K562 (cell line): ENCODE measurements around the gene MARK3. TPM values are rescaled to one million over a fixed set of nuclear protein-coding genes. Genes with fewer than 3 reads are reported as not detected.

Experiments
- ARID4B ChIP-seq: sonication (generic); formaldehyde crosslinking; IDR thresholded peaks from 2 replicates; pipeline ENCODE4 v1.8.0; 2022; ENCODE audit warnings: mild to moderate bottlenecking, missing genetic modification reagents
- ATF1 ChIP-seq, 2 experiments: fragments of 450-650 bp in 1 of 2; IDR thresholded peaks; 2 replicates each; pipeline ENCODE4 v1.6.1; 2016; ENCODE audit warnings: missing compliant biosample characterization in 1 of 2, missing genetic modification characterization in 1 of 2
- CBFA2T3 ChIP-seq: fragments of 450-650 bp; IDR thresholded peaks from 2 replicates; pipeline ENCODE4 v1.6.1; 2017
- EGR1 ChIP-seq: fragments of 450-650 bp; conservative IDR thresholded peaks from 2 replicates; pipeline ENCODE4 v1.6.1; 2017; ENCODE audit warnings: mild to moderate bottlenecking
- EP300 ChIP-seq: IDR thresholded peaks from 2 replicates; pipeline ENCODE4 v1.6.1; 2012; ENCODE audit warnings: low read length, improper control_type of control experiment
- FOXJ2 ChIP-seq: fragments of 200-800 bp; sonication (Bioruptor generic); IDR thresholded peaks from 2 replicates; pipeline ENCODE4 v1.6.1; 2016; ENCODE audit warnings: missing genetic modification characterization, missing compliant biosample characterization
- GATA2 ChIP-seq: sonication (generic); formaldehyde crosslinking; IDR thresholded peaks from 2 replicates; pipeline ENCODE4 v1.4.0; 2020; ENCODE audit warnings: mild to moderate bottlenecking, missing genetic modification reagents
- HDAC3 ChIP-seq: fragments of 450-650 bp; IDR thresholded peaks from 2 replicates; pipeline ENCODE4 v1.6.1; 2018; ENCODE audit warnings: borderline replicate concordance, mild to moderate bottlenecking, moderate library complexity; ENCODE audit not compliant: partially characterized antibody
- KHSRP ChIP-seq: fragments of 450-650 bp; IDR thresholded peaks from 2 replicates; pipeline ENCODE4 v1.6.1; 2017
- MAFG ChIP-seq: fragments of 450-650 bp; conservative IDR thresholded peaks from 2 replicates; pipeline ENCODE4 v1.6.1; 2016; ENCODE audit warnings: missing genetic modification characterization, missing compliant biosample characterization
- SMAD3 ChIP-seq: fragments of 450-650 bp; formaldehyde crosslinking; conservative IDR thresholded peaks from 2 replicates; pipeline ENCODE4 v1.4.0; 2020; ENCODE audit warnings: mild to moderate bottlenecking
- SMARCA4 ChIP-seq: fragments of 450-650 bp; IDR thresholded peaks from 2 replicates; pipeline ENCODE4 v1.6.1; 2016
- ZBED1 ChIP-seq: IDR thresholded peaks from 2 replicates; pipeline ENCODE4 v1.6.1; 2014
- ZEB2 ChIP-seq: fragments of 450-650 bp; IDR thresholded peaks from 2 replicates; pipeline ENCODE4 v1.6.1; 2016
- ZNF277 ChIP-seq: fragments of 250-450 bp; sonication (Bioruptor Pico); IDR thresholded peaks from 2 replicates; pipeline ENCODE4 v1.8.0; 2022; ENCODE audit warnings: inconsistent platforms, mild to moderate bottlenecking, moderate library complexity, borderline replicate concordance
- ZNF57 ChIP-seq: fragments of 450-650 bp; formaldehyde crosslinking; IDR thresholded peaks from 2 replicates; pipeline ENCODE4 v1.4.0; 2020; ENCODE audit warnings: mild to moderate bottlenecking, moderate library complexity
- polyA plus RNA-seq, 8 experiments: library from polyadenylated mRNA; depleted of rRNA in 4 of 8; stranded (reverse) in 5 of 8; unstranded in 3 of 8; fragments of >200 nt; fragmentation: Nextera tagmentation in 2 of 8; fragmentation: Illumina TruSeq in 1 of 8; extraction: Ambion mirVana in 2 of 8; extraction: Trizol in 1 of 8; gene quantifications; 2 replicates each; pipeline versions ENCODE4 v1.2.1 to v1.2.3, GENCODE V29; 2011 to 2014; ENCODE audit warnings: inconsistent platforms in 1 of 8, missing spikeins in 1 of 8
- total RNA-seq, 7 experiments: library from RNA; depleted of rRNA in 6 of 7; stranded (reverse); fragments of >200 nt in 6 of 7; fragmentation: Illumina TruSeq in 2 of 7; extraction: Trizol in 2 of 7; gene quantifications; 2 replicates each; pipeline versions ENCODE4 v1.2.1 to v1.2.3, GENCODE V29; 2011 to 2021; ENCODE audit warnings: low replicate concordance in 1 of 7
- TF ChIP-seq, protein P1 (sequence below), 2 experiments: fragments of 450-650 bp in 1 of 2; IDR thresholded peaks; 2 replicates each; pipeline ENCODE4 v1.6.1; 2011 to 2017; ENCODE audit warnings: low read depth in 2 of 2, antibody characterized with exemption in 1 of 2, borderline replicate concordance in 1 of 2, low read length in 1 of 2, mild to moderate bottlenecking in 1 of 2, mixed read lengths in 1 of 2; ENCODE audit not compliant: control insufficient read depth in 1 of 2
- TF ChIP-seq, protein P2 (sequence below): fragments of 450-650 bp; formaldehyde crosslinking; IDR thresholded peaks from 2 replicates; pipeline ENCODE4 v1.4.0; 2022; ENCODE audit warnings: missing genetic modification characterization

Gene MARK3
- total and polyA plus RNA-seq, 9 of the 15 experiments (the other 6 are each of a cell fraction or from before 2014, with no cell fraction given) = 10.1 to 68.7 (median 56.3) TPM

DNA sequence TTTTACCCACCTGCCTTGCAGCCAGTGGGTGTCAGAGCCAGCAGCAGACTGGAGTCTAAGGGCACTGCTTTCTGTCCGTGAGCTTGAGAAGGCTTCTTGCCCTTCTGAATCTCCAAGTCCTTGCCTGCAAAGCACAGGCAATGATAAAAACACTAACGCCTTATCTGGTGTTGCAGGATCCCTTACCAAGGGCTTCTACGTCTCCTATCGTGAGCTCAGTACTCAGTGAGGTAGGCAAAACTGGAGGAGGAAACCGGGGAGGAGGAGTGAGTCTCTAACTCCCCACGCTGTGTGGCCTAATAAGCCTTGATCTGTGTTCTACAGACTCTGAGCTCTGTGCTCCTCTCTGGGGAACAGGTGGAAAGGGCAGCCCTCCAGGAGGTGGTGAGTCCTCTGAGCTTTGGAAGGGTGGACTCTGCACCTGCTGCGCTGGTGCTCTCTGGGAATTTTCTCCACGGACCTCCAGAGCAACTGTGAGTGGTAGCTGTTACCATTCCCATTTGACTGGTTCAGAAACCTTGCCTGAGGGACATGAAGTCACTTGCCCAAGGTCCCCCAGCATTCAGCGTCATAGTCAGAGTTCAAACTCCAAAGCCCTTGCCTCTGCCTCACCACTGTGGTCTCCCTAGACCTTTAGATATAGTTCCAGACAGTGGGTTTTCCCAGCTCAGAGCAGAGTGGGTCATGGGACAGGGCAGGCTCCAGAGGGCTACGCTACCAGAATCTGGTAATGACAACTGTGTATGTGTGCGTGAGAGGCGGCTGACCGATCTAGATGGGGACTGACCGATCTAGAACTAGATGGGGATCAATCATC lies 7.0 kb upstream of the MARK3 start (continued):
- no peak for TF ChIP-seq ARID4B (CRISPR knock-in tag)
- peak; percentile 54; the same call in 1 of the 2 replicates for TF ChIP-seq ZEB2
- no peak for TF ChIP-seq ATF1 (CRISPR knock-in tag; IDR thresholded peaks at IDR 0.05)
- peak; percentile 93 for TF ChIP-seq ATF1 (tag; IDR thresholded peaks at IDR 0.05)
- no peak for TF ChIP-seq ZNF277
- no peak for TF ChIP-seq ZNF57 (CRISPR knock-in tag)
- peak; percentile 50; the same call in 1 of the 2 replicates for TF ChIP-seq MAFG (tag)
- TF ChIP-seq, protein P1, sequence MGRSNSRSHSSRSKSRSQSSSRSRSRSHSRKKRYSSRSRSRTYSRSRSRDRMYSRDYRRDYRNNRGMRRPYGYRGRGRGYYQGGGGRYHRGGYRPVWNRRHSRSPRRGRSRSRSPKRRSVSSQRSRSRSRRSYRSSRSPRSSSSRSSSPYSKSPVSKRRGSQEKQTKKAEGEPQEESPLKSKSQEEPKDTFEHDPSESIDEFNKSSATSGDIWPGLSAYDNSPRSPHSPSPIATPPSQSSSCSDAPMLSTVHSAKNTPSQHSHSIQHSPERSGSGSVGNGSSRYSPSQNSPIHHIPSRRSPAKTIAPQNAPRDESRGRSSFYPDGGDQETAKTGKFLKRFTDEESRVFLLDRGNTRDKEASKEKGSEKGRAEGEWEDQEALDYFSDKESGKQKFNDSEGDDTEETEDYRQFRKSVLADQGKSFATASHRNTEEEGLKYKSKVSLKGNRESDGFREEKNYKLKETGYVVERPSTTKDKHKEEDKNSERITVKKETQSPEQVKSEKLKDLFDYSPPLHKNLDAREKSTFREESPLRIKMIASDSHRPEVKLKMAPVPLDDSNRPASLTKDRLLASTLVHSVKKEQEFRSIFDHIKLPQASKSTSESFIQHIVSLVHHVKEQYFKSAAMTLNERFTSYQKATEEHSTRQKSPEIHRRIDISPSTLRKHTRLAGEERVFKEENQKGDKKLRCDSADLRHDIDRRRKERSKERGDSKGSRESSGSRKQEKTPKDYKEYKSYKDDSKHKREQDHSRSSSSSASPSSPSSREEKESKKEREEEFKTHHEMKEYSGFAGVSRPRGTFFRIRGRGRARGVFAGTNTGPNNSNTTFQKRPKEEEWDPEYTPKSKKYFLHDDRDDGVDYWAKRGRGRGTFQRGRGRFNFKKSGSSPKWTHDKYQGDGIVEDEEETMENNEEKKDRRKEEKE (IDR thresholded peaks at IDR 0.05; ENCODE audit: borderline replicate concordance in 1 of 2, control insufficient read depth in 1 of 2, low read depth in 2 of 2, low read length in 1 of 2) = 0 out of 4 replicates have a peak, but pooled peaks of 1 of the 2 experiments have one; percentile 45
- TF ChIP-seq EP300 = peak; percentile 92
- peak; percentile 87 for TF ChIP-seq HDAC3
- TF ChIP-seq, protein P2, sequence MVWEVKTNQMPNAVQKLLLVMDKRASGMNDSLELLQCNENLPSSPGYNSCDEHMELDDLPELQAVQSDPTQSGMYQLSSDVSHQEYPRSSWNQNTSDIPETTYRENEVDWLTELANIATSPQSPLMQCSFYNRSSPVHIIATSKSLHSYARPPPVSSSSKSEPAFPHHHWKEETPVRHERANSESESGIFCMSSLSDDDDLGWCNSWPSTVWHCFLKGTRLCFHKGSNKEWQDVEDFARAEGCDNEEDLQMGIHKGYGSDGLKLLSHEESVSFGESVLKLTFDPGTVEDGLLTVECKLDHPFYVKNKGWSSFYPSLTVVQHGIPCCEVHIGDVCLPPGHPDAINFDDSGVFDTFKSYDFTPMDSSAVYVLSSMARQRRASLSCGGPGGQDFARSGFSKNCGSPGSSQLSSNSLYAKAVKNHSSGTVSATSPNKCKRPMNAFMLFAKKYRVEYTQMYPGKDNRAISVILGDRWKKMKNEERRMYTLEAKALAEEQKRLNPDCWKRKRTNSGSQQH = no peak
- TF ChIP-seq ZBED1 = peak; percentile 55; the same call in 1 of the 2 replicates
- peak; percentile 94 for TF ChIP-seq GATA2
- TF ChIP-seq KHSRP = no peak; the same call in 1 of the 2 replicates
- TF ChIP-seq SMARCA4 = peak; percentile 95
- TF ChIP-seq SMAD3 (CRISPR knock-in tag) = peak; percentile 53; the same call in 1 of the 2 replicates
- 0 out of 2 replicates have a peak, but pooled peaks have one; percentile 20 for TF ChIP-seq FOXJ2
- peak; percentile 88 for TF ChIP-seq EGR1
- peak; percentile 99 for TF ChIP-seq CBFA2T3
